ENCODE results near the gene NFASC.

NFASC gene

GRCh38 chr1:204940591-204940990 lies 69.9 kb downstream of the NFASC start:
- H3K27ac ChIP-seq: no peak overlapping the region
- TF ChIP-seq, protein P1, sequence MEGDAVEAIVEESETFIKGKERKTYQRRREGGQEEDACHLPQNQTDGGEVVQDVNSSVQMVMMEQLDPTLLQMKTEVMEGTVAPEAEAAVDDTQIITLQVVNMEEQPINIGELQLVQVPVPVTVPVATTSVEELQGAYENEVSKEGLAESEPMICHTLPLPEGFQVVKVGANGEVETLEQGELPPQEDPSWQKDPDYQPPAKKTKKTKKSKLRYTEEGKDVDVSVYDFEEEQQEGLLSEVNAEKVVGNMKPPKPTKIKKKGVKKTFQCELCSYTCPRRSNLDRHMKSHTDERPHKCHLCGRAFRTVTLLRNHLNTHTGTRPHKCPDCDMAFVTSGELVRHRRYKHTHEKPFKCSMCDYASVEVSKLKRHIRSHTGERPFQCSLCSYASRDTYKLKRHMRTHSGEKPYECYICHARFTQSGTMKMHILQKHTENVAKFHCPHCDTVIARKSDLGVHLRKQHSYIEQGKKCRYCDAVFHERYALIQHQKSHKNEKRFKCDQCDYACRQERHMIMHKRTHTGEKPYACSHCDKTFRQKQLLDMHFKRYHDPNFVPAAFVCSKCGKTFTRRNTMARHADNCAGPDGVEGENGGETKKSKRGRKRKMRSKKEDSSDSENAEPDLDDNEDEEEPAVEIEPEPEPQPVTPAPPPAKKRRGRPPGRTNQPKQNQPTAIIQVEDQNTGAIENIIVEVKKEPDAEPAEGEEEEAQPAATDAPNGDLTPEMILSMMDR (IDR thresholded peaks at IDR 0.05): no peak
- DNase-seq (ENCODE audit: low spot score): no peak

DNA sequence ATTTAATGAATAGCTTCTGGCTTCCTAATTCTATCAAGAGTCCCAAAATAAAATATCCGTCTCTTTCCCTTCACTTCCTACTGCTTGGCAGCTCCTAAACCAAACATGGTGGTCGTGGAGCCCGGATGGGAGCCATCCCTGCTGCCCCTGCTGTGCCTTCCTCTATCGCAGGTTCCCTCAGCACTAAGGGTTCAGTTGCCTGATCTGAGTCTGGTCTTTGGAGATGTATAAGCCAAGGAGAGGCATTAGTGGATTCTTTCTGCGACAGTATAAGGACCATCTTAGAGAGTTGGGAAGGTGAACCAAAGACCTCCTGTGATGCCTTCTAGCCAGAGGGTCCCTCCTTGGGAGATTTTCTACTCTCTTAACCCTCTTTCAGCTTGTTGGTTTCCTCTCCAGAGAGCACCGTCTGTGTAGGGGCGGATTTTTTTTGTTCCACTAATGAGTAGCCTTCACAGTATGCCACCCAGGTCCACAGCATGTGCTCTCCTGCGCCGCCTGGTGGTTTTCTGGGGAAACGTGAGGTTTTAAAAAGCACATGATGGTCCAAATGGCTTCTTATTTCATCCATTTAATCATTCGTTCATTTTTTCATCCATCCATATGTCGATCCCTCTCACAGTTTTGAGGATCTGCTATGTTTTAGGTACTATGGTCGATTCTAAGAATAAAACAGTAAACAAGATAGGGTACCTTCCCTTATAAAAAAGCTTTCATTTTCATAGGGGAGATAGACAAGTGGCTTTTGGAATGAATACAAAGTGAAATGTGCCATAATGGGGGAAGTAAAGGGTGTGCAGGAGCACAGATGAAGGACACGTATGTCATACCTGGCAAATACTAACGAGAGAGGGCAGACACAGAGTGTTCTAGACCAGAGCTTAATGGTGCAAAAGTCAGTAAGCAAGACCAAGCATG lies 71.0 kb downstream of the NFASC start:
- Histone ChIP-seq H3K27ac (no peak overlapping the region), H3K4me3 (no peak overlapping the region)
- TF ChIP-seq, protein P1 (IDR thresholded peaks at IDR 0.05): peak; percentile 77
- no peak for DNase-seq (ENCODE audit: low spot score)

More at GRCh38 chr1:204940591-204940990, 69.9 kb downstream of the NFASC start:
- H3K4me3 ChIP-seq: no peak overlapping the region

DNA sequence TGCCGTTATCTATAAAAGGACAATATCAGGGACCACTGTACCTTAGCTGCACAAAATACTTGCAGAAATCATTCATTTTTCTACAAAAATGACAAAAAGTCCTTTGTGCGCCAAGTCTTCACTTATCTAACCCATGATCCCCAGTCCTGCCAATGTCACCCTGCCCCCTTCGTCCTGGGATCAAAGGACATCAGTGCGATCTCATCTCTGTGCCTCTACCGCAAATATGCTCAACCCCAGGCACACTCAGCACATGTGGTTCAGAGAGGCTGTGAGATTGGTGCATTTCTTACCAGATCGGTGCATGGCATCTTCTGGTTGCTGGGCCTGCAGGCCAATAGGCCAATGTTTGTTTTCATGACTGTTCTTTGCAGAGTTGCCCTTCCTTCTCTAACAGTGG lies 72.8 kb downstream of the NFASC start:
- TF ChIP-seq, protein P1 (IDR thresholded peaks at IDR 0.05): no peak
- DNase-seq (ENCODE audit: low spot score): no peak

GRCh38 chr1:204944662-204945061 lies 74.0 kb downstream of the NFASC start:
- DNase-seq (ENCODE audit: low spot score): no peak
- H3K4me3 ChIP-seq: no peak overlapping the region
- no peak overlapping the region for H3K27ac ChIP-seq
- TF ChIP-seq, protein P1 (IDR thresholded peaks at IDR 0.05): no peak

More for the DNA sequence above, 72.8 kb downstream of the NFASC start:
- no peak overlapping the region for H3K4me3 ChIP-seq
- no peak overlapping the region for H3K27ac ChIP-seq

DNA sequence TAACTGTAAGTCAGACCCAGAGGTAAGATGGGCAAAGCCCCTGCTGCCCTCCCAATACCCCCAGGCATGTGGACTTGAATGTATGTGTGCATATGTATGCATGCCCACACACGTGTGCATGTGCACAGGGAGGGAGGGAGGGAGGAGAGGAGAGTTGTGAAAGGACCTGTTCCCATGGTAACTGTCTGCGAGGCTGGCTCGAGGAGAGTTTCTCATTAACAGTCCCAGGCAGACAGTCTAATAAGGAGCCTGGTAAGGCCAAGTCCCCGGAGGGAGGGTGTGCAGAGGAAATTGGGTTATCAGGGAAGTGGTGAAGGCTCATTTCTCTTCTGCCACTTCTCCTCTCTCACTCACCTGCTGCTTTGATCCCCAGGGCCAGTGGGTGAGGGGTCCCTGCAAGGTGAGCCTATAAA lies 74.9 kb downstream of the NFASC start:
- TF ChIP-seq, protein P1 (IDR thresholded peaks at IDR 0.05): no peak
- Histone ChIP-seq H3K27ac (no peak overlapping the region), H3K4me3 (no peak overlapping the region)
- DNase-seq (ENCODE audit: low spot score): no peak

DNA sequence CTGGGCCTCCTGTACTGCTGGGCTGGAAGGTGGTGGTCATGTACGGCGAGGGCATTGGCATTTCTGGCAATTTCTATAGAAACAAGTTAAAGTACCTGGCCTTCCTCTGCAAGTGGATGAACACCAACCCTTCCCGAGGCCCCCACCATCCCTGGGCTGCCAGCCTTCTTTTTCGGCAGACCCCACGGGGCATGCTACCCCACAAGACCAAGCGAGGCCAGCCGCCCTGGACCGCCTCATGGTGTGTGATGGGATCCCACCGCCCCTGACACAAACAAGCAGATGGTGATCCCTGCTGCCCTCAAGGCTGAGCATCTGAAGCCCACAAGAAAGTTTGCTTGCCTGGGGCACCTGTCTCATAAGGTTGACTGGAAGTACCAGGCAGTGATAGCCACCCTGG lies 76.0 kb downstream of the NFASC start:
- DNase-seq (ENCODE audit: low spot score): no peak
- TF ChIP-seq, protein P1 (IDR thresholded peaks at IDR 0.05): no peak
- H3K27ac ChIP-seq: no peak overlapping the region
- H3K4me3 ChIP-seq: no peak overlapping the region

- TF ChIP-seq, protein P1 (IDR thresholded peaks at IDR 0.05): no peak
- Histone ChIP-seq H3K4me3 (no peak overlapping the region), H3K27ac (no peak overlapping the region)
- no peak for DNase-seq (ENCODE audit: low spot score)
Measured at GRCh38 chr1:204947338-204947737, 76.7 kb downstream of the NFASC start.

Measured in coronary artery (tissue), 2 donors.